Stomach smooth muscle (tissue), 2 donors: ENCODE measurements around the gene FIP1L1.

Experiments used
- H3K27ac ChIP-seq: one replicate; pipeline ENCODE4 v1.7.0; 2013; ENCODE audit warnings: mild to moderate bottlenecking, low read length, inconsistent platforms
- H3K27me3 ChIP-seq, 2 donors: one replicate each; pipeline ENCODE4 v1.7.0; 2013; ENCODE audit warnings: low read length in 2 of 2; ENCODE audit not compliant: insufficient read depth in 2 of 2, control insufficient read depth in 1 of 2
- H3K36me3 ChIP-seq, 2 donors: one replicate each; pipeline ENCODE4 v1.7.0; 2013; ENCODE audit warnings: low read length in 2 of 2; ENCODE audit not compliant: control insufficient read depth in 2 of 2, insufficient read depth in 2 of 2
- H3K4me1 ChIP-seq: one replicate; pipeline ENCODE4 v1.7.0; 2013; ENCODE audit warnings: low read length; ENCODE audit not compliant: control insufficient read depth, insufficient read depth
- H3K4me3 ChIP-seq, 2 donors: one replicate each; pipeline ENCODE4 v1.7.0; 2013; ENCODE audit warnings: low read length in 2 of 2
- H3K9ac ChIP-seq, 2 donors: one replicate each; pipeline ENCODE4 v1.7.0; 2013; ENCODE audit warnings: low read length in 2 of 2, mild to moderate bottlenecking in 1 of 2
- H3K9me3 ChIP-seq, 2 donors: one replicate each; pipeline ENCODE4 v1.7.0; 2013; ENCODE audit warnings: low read length in 2 of 2; ENCODE audit not compliant: control insufficient read depth in 2 of 2
- donor health status: healthy.
- donor health status: Pancreatic carcinoma.

Gene FIP1L1

GRCh38 chr4:53484911-53485657, 107.6 kb downstream of the FIP1L1 start:
- no peak overlapping the region for H3K4me3 ChIP-seq
- no peaks in the 10 kb centered on the region for H3K36me3 ChIP-seq
- H3K9me3 ChIP-seq, result no peaks in the 10 kb centered on the region
- H3K27ac ChIP-seq, result no peak overlapping the region
- H3K27me3 ChIP-seq, result peaks cover 0 to 4% of the 10 kb centered on the region in 2 donors
- no peaks in the 10 kb centered on the region for H3K4me1 ChIP-seq
- H3K9ac ChIP-seq, result no peak overlapping the region

GRCh38 chr4:53485658-53486040, 108.2 kb downstream of the FIP1L1 start:
- Histone ChIP-seq H3K9me3 (no peaks in the 10 kb centered on the region), H3K9ac (no peak overlapping the region), H3K4me3 (no peak overlapping the region), H3K27me3 (peaks cover 0 to 4% of the 10 kb centered on the region in 2 donors), H3K36me3 (no peaks in the 10 kb centered on the region), H3K4me1 (no peaks in the 10 kb centered on the region), H3K27ac (no peak overlapping the region)

GRCh38 chr4:53487766-53488165, 110.3 kb downstream of the FIP1L1 start:
- Histone ChIP-seq H3K9ac (no peak overlapping the region), H3K4me1 (no peaks in the 10 kb centered on the region), H3K27ac (no peak overlapping the region), H3K4me3 (no peak overlapping the region), H3K9me3 (no peaks in the 10 kb centered on the region), H3K27me3 (peaks cover 0 to 4% of the 10 kb centered on the region in 2 donors), H3K36me3 (no peaks in the 10 kb centered on the region)

DNA sequence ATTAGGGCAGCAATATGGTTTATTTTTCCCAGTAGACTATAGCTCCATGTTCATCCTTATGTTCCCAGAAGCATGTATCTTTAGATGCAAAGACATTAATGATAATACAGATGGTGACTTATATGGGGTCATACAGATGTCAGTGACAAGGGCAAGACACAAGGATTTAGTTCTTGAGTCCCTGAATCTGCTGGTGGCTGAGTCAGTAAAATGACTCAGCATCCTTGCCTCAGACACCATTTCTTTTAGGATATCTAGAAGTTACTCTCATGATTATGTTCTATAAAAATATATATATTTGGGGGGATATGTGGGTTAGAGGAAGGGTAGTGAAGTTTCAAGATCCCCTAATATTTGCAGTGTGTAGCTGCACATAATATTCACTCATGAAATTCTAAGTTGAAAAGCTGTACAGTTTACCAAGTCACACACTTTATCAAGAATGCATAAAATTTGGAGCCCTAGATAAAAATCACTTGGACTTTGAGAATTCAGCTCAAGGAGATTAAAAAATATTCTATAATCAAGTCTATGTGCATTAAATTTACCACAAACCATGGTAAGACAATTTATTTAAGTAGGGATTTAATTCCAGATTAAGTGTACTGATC, 111.9 kb downstream of the FIP1L1 start:
- H3K9me3 ChIP-seq, result no peaks in the 10 kb centered on the region
- peaks cover 0 to 4% of the 10 kb centered on the region in 2 donors for H3K27me3 ChIP-seq
- H3K4me3 ChIP-seq, result no peak overlapping the region
- H3K4me1 ChIP-seq, result no peaks in the 10 kb centered on the region
- H3K27ac ChIP-seq, result no peak overlapping the region
- H3K9ac ChIP-seq, result no peak overlapping the region
- H3K36me3 ChIP-seq, result no peaks in the 10 kb centered on the region

- no peak overlapping the region for H3K27ac ChIP-seq
- no peak overlapping the region for H3K9ac ChIP-seq
- H3K36me3 ChIP-seq, result no peaks in the 10 kb centered on the region
- H3K9me3 ChIP-seq, result no peaks in the 10 kb centered on the region
- no peaks in the 10 kb centered on the region for H3K4me1 ChIP-seq
- no peak overlapping the region for H3K4me3 ChIP-seq
- peaks cover 0 to 4% of the 10 kb centered on the region in 2 donors for H3K27me3 ChIP-seq
Observed at GRCh38 chr4:53490161-53490956, 112.9 kb downstream of the FIP1L1 start.

GRCh38 chr4:53490965-53491622, 113.7 kb downstream of the FIP1L1 start:
- Histone ChIP-seq H3K27me3 (peaks cover 0 to 4% of the 10 kb centered on the region in 2 donors), H3K4me3 (no peak overlapping the region), H3K27ac (no peak overlapping the region), H3K9me3 (no peaks in the 10 kb centered on the region), H3K4me1 (no peaks in the 10 kb centered on the region), H3K9ac (no peak overlapping the region), H3K36me3 (no peaks in the 10 kb centered on the region)

DNA sequence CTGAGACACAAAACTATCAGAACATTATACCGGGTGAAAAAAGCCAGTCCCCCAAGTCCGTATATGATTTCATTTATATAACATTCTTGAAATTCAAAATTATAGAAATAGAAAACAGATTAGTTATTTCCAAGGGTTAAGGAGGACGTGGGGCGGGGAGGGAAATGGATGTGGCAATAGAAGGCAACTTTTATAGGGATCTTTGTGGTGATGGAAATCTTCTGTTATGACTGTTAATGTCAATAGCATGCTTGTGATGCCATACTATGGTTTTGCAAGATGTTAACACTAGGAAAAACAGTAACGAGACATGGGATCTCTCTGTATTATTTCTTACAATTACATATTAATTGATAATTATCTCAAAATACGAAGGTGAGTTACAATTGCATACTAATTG, 117.4 kb downstream of the FIP1L1 start:
- no peaks in the 10 kb centered on the region for H3K27me3 ChIP-seq
- no peak overlapping the region for H3K9ac ChIP-seq

GRCh38 chr4:53497487-53498244, 120.2 kb downstream of the FIP1L1 start:
- H3K36me3 ChIP-seq, result no peaks in the 10 kb centered on the region
- no peaks in the 10 kb centered on the region for H3K9me3 ChIP-seq
- no peak overlapping the region for H3K9ac ChIP-seq
- H3K4me3 ChIP-seq, result no peak overlapping the region
- H3K27ac ChIP-seq, result no peak overlapping the region
- H3K4me1 ChIP-seq, result peaks cover 3% of the 10 kb centered on the region
- H3K27me3 ChIP-seq, result no peaks in the 10 kb centered on the region

More for the DNA sequence above, 117.4 kb downstream of the FIP1L1 start:
- Histone ChIP-seq H3K27ac (no peak overlapping the region), H3K4me1 (peaks cover 3% of the 10 kb centered on the region), H3K4me3 (no peak overlapping the region), H3K36me3 (no peaks in the 10 kb centered on the region), H3K9me3 (no peaks in the 10 kb centered on the region)

DNA sequence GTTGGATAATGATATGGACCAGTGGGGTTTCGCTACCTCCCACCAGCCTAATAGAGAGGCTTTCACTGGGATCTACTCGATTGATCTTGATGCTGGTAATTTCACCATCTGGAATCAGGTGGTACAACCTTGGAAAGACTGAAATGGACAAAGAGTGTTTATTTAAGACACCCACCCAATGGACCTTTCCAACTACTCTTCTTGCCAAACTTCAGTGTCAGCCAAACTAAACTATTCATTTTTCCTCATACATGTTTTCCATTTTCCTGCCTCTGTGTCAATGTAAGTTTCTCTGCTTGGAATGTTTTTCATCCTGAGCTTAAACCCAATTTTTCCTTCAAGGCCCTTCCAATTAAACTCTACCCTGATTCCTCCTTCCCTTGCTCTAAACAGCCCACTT, 121.3 kb downstream of the FIP1L1 start:
- Histone ChIP-seq H3K27ac (no peak overlapping the region), H3K36me3 (no peaks in the 10 kb centered on the region), H3K4me1 (peaks cover 3% of the 10 kb centered on the region), H3K27me3 (no peaks in the 10 kb centered on the region), H3K9me3 (no peaks in the 10 kb centered on the region), H3K9ac (no peak overlapping the region), H3K4me3 (no peak overlapping the region)

DNA sequence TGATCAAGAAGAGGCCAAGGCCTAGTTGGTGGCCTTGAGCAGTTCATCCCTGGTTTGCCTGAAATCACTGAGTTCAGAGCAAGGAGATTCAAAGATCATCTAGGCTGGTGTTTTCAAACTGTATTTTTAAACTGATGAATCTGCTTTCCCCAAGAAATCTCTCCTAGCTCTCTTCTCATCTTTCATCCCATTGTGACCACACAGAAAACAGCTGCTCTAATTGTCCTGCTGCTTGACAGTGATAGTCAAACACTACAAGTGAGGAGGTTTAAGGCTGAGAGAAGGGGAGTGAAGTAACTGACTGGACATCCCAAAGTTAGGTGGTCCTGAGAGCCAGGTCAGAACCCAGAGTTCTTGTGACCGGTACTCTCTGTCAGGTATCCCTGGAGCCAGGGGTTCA, 122.3 kb downstream of the FIP1L1 start:
- no peaks in the 10 kb centered on the region for H3K9me3 ChIP-seq
- H3K4me3 ChIP-seq, result no peak overlapping the region
- H3K27ac ChIP-seq, result no peak overlapping the region
- no peaks in the 10 kb centered on the region for H3K36me3 ChIP-seq
- no peak overlapping the region for H3K9ac ChIP-seq
- peaks cover 3% of the 10 kb centered on the region for H3K4me1 ChIP-seq
- no peaks in the 10 kb centered on the region for H3K27me3 ChIP-seq
